Karpas-422 (cell line): Measurements from ENCODE around the gene CDT1. TPM values are rescaled to one million over a fixed set of nuclear protein-coding genes. Genes with fewer than 3 reads are reported as not detected.
A peak's percentile ranks its signal among the peaks of the same experiment; 100 is the strongest.

Experiments
- DNase-seq: peaks from one replicate; pipeline ENCODE4 v3.0.0-alpha.2; 2015
- H2AFZ ChIP-seq: fragments of 200-600 bp; sonication (generic); 2 replicates; pipeline ENCODE4 v1.6.1; 2014; ENCODE audit warnings: antibody characterized with exemption, low read length, mixed read lengths
- H3K27ac ChIP-seq: fragments of 200-600 bp; sonication (generic); 2 replicates; pipeline ENCODE4 v1.5.1; 2014; ENCODE audit warnings: mild to moderate bottlenecking, low read length, moderate library complexity
- H3K27me3 ChIP-seq: fragments of 200-600 bp; sonication (generic); 2 replicates; pipeline ENCODE4 v1.6.1; 2014; ENCODE audit warnings: low read length, mixed read lengths
- H3K36me3 ChIP-seq: fragments of 200-600 bp; sonication (generic); 2 replicates; pipeline ENCODE4 v1.6.1; 2014; ENCODE audit warnings: low read length, mixed read lengths; ENCODE audit not compliant: insufficient read depth
- H3K4me1 ChIP-seq: fragments of 200-600 bp; sonication (generic); 2 replicates; pipeline ENCODE4 v1.6.1; 2014; ENCODE audit warnings: mild to moderate bottlenecking, low read length, mixed read lengths
- H3K4me2 ChIP-seq: fragments of 200-600 bp; sonication (generic); 2 replicates; pipeline ENCODE4 v1.6.1; 2014; ENCODE audit warnings: low read length, low read depth, mild to moderate bottlenecking; ENCODE audit not compliant: poor library complexity, severe bottlenecking
- H3K4me3 ChIP-seq: fragments of 200-600 bp; sonication (generic); 2 replicates; pipeline ENCODE4 v1.5.1; 2014; ENCODE audit warnings: mild to moderate bottlenecking, antibody characterized with exemption, low read length, mixed read lengths
- H3K79me2 ChIP-seq: fragments of 200-600 bp; sonication (generic); 2 replicates; pipeline ENCODE4 v1.6.1; 2014; ENCODE audit warnings: mild to moderate bottlenecking, low read length, mixed read lengths
- H3K9ac ChIP-seq: fragments of 200-600 bp; sonication (generic); 2 replicates; pipeline ENCODE4 v1.6.0; 2014; ENCODE audit warnings: low read length
- H3K9me2 ChIP-seq: fragments of 200-600 bp; sonication (generic), shearing (Covaris generic); replicated peaks from 2 replicates; pipeline ENCODE4 v1.6.0; 2014; ENCODE audit warnings: mild to moderate bottlenecking, low read length, moderate library complexity; ENCODE audit not compliant: insufficient read depth
- H3K9me3 ChIP-seq: fragments of 300-700, 200-600 bp; sonication (generic); 2 replicates; pipeline ENCODE4 v1.6.1; 2014; ENCODE audit warnings: low read length, mixed read lengths
- H4K20me1 ChIP-seq: fragments of 200-600 bp; sonication (generic); 2 replicates; pipeline ENCODE4 v1.6.1; 2014; ENCODE audit warnings: mild to moderate bottlenecking, antibody characterized with exemption, low read length, low read depth; ENCODE audit not compliant: insufficient read depth
- total RNA-seq: library from RNA; depleted of rRNA; stranded (reverse); fragments of >200 nt; shearing (Covaris generic); gene quantifications from 2 replicates; pipeline ENCODE4 v1.2.3, GENCODE V29; 2014; ENCODE audit warnings: low replicate concordance

The CDT1 gene
- total RNA-seq, 1 experiment from 2014 or later: 20.4 TPM

DNA sequence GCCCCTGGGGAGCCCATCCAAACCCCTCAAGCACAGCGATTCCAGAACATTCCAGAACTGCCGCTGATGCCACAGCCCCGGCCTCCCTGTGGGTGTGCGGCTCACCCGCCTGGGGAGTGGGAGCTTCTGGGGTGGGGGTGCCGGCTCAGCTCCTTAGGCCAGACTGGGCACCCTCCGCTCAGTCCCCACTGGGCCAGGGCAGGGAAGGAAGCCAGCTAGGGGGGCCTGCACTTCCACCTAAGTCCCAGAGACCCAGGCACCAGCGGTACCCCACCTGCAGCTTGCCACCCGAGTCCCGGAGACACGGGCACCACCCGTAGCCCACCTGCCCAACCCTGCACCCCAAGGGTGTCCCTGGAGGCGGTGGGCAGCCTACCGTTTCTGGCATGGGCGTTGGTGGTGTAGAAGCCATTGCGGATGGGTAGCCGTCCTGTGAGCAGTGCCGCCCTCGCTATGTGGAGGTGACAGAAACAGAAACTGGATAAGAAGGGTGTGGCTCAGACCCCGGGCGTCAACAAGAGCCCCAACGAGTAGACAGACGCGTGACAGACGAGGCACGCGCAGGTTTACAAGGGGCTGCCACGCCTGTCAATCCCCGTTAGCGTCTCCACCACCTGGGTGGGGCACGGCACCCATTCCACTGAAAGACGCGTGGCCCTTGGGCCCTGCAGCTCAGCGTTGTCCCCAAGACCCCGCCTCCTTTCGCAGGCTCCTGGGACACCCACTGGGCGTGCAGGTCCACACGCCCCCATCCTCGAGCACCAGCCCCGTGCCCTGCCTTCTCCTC, 38.1 kb downstream of the CDT1 start:
- H3K4me3 ChIP-seq: no peak overlapping the region
- H4K20me1 ChIP-seq: no peaks in the 10 kb centered on the region
- H3K9ac ChIP-seq: no peak overlapping the region
- H3K4me1 ChIP-seq: peaks cover 12% of the 10 kb centered on the region
- H2AFZ ChIP-seq: no peak overlapping the region
- no peak for DNase-seq
- H3K9me3 ChIP-seq: no peaks in the 10 kb centered on the region
- H3K27ac ChIP-seq: no peak overlapping the region
- H3K9me2 ChIP-seq: no peaks in the 10 kb centered on the region
- H3K4me2 ChIP-seq: no peak overlapping the region
- no peaks in the 10 kb centered on the region for H3K27me3 ChIP-seq
- H3K79me2 ChIP-seq: no peaks in the 10 kb centered on the region
- H3K36me3 ChIP-seq: no peaks in the 10 kb centered on the region

DNA sequence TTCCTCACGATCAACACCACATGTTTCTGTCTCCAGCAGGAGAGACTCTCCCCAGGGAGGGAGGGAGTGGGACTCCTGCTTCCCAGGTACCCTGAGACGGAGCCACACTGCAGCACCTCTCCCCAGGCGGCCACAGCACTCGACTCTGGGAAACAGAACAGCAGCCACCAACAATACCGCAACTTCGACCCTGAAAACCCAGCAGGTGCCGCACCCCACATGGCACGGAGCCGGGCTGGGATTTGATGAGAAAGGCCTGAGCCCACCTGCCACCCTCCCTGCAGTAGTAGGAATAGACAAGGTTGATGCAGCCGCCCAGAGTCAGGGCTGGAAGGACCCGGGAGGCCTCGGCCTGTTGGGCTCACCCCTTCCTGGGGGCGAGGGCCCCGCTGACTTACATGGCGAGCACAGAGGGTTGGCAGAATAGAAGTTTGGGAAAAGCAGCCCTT, 38.7 kb downstream of the CDT1 start:
- Histone ChIP-seq H3K9ac (no peak overlapping the region), H3K9me2 (no peaks in the 10 kb centered on the region), H3K9me3 (no peaks in the 10 kb centered on the region), H3K36me3 (no peaks in the 10 kb centered on the region), H4K20me1 (no peaks in the 10 kb centered on the region), H3K27ac (no peak overlapping the region), H2AFZ (no peak overlapping the region), H3K27me3 (no peaks in the 10 kb centered on the region), H3K4me2 (no peak overlapping the region), H3K4me1 (peaks cover 12% of the 10 kb centered on the region), H3K79me2 (no peaks in the 10 kb centered on the region), H3K4me3 (no peak overlapping the region)
- DNase-seq: no peak

DNA sequence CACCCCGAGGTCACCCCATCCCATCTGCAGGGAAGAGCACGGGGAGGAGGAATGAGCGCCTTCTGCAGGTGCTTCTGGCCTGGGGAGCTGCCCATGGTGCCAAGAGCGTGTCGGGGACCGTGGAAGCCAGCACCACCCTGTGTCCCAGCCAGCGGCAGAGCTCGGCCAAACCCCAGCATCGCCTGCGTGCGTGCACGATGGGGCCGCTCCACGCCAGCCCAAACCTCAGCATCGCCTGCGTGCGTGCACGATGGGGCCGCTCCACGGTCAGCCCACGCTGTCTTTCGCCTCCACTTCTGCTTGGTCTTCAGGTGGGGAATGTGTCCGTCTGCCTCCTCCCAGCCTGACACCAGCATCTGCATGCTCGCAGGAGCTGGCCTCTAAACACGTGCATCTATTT, 39.2 kb downstream of the CDT1 start:
- Histone ChIP-seq H3K27ac (no peak overlapping the region), H3K4me1 (peaks cover 12% of the 10 kb centered on the region), H3K4me3 (no peak overlapping the region), H3K9me2 (no peaks in the 10 kb centered on the region), H3K9ac (no peak overlapping the region), H4K20me1 (no peaks in the 10 kb centered on the region), H2AFZ (no peak overlapping the region), H3K79me2 (no peaks in the 10 kb centered on the region), H3K36me3 (no peaks in the 10 kb centered on the region), H3K9me3 (no peaks in the 10 kb centered on the region), H3K27me3 (no peaks in the 10 kb centered on the region), H3K4me2 (no peak overlapping the region)
- no peak for DNase-seq

DNA sequence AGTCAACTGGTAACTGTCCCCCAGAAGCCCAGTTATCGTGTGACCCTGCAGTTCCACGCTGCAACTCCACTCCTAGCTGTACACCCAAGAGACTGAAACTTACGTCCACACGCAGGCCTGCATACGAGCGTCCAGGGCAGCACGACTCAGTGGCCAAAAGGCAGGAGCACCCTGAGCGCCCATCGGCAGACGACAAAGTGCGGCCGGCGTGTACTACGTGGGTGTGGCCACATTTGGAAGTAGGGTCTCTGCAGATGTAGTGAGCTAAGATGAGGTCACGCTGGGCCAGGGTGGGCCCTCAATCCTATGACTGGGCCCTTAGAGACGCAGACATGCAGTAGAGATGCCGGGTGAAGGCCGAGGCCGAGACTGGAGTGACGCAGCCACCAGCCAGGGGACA, 39.7 kb downstream of the CDT1 start:
- H3K4me3 ChIP-seq: no peak overlapping the region
- H3K27me3 ChIP-seq: no peaks in the 10 kb centered on the region
- no peak overlapping the region for H3K9ac ChIP-seq
- no peak overlapping the region for H3K27ac ChIP-seq
- no peaks in the 10 kb centered on the region for H3K36me3 ChIP-seq
- DNase-seq: no peak
- no peaks in the 10 kb centered on the region for H3K9me2 ChIP-seq
- no peak overlapping the region for H3K4me2 ChIP-seq
- no peaks in the 10 kb centered on the region for H3K79me2 ChIP-seq
- H2AFZ ChIP-seq: no peak overlapping the region
- H4K20me1 ChIP-seq: no peaks in the 10 kb centered on the region
- peaks cover 12% of the 10 kb centered on the region for H3K4me1 ChIP-seq
- no peaks in the 10 kb centered on the region for H3K9me3 ChIP-seq

DNA sequence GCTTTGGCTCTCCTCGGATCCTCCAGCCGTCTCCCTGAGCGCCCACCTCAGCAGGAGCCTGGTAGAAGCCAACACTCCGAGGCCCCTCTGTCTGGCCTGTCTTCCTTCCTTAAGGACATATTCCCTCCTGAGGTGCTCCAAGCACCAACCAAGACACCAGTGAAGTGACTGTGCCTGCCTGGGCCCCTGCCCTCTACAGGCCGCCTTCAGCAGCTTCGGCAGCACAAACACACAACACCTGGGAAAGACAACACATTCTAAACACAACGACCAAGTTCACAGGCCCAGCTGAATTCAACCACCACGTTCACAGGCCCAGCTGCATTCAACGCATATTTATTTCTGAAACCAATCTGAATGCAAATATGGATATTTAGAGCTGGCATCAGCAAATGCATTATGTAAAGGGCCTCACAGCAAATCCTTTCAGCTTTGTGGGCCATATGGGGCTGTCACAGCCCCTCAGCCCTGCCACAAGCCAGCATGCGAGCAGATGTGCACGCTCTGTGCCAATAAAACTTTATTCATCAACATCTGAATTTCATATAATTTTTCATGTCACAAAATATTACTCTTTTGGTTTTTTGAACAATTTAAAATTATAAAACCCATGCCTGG, 40.9 kb downstream of the CDT1 start:
- Histone ChIP-seq H3K4me3 (no peak overlapping the region), H2AFZ (no peak overlapping the region), H3K9ac (no peak overlapping the region), H3K4me2 (no peak overlapping the region), H3K4me1 (peaks cover 12% of the 10 kb centered on the region), H3K9me2 (no peaks in the 10 kb centered on the region), H3K27ac (peak overlapping the region; percentile 37; the same call in 1 of the 2 replicates), H4K20me1 (no peaks in the 10 kb centered on the region), H3K27me3 (no peaks in the 10 kb centered on the region), H3K36me3 (no peaks in the 10 kb centered on the region), H3K79me2 (no peaks in the 10 kb centered on the region), H3K9me3 (no peaks in the 10 kb centered on the region)
- peak; percentile 56 for DNase-seq

DNA sequence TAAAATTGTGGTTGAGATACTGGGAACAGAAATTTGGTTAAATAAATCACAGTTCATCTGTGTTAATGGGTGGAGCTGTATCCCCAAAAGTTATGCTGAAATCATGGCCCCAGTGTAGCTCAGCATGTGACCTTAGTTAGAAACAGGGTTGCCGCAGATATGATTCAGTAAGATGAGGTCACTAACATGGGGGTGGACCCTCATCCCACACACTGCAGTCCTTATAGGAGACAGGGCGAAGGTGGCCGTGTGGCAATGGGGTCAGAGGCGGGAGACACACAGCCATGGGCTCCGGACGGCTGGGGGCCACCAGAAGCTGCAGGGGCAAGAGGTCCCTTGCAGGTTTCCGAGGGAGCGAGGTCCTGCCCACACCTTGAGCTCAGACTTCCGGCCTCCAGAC, 42.5 kb downstream of the CDT1 start:
- H3K4me2 ChIP-seq: no peak overlapping the region
- no peak overlapping the region for H3K27ac ChIP-seq
- H3K36me3 ChIP-seq: no peaks in the 10 kb centered on the region
- no peak overlapping the region for H3K4me3 ChIP-seq
- peaks cover 12% of the 10 kb centered on the region for H3K4me1 ChIP-seq
- H3K9ac ChIP-seq: no peak overlapping the region
- H3K27me3 ChIP-seq: no peaks in the 10 kb centered on the region
- H3K79me2 ChIP-seq: no peaks in the 10 kb centered on the region
- no peaks in the 10 kb centered on the region for H3K9me3 ChIP-seq
- no peaks in the 10 kb centered on the region for H3K9me2 ChIP-seq
- no peak overlapping the region for H2AFZ ChIP-seq
- H4K20me1 ChIP-seq: no peaks in the 10 kb centered on the region
- DNase-seq: no peak

DNA sequence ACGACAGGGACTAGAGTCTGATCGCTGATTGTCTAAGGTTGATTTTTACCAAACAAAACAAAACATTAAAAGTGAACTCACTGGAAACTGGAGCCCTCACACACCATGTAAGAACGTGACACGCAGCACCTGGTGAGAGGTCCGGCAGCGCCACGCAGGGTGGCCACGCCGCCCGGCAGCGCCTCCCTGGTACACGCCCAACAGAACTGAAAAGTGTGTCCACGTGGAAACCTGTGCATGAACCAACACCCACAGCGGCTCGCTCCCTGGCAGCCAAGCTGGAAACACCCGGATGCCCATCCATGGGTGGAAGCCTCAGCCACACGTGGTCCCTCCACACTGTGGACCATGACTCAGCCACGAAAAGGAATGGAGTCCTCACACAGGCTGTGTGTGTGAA, 44.1 kb downstream of the CDT1 start:
- H3K9me3 ChIP-seq: no peaks in the 10 kb centered on the region
- H3K4me3 ChIP-seq: no peak overlapping the region
- peaks cover 12% of the 10 kb centered on the region for H3K4me1 ChIP-seq
- no peak overlapping the region for H3K27ac ChIP-seq
- DNase-seq: no peak
- H3K9me2 ChIP-seq: no peaks in the 10 kb centered on the region
- H2AFZ ChIP-seq: no peak overlapping the region
- no peaks in the 10 kb centered on the region for H3K36me3 ChIP-seq
- no peaks in the 10 kb centered on the region for H3K79me2 ChIP-seq
- no peak overlapping the region for H3K4me2 ChIP-seq
- no peaks in the 10 kb centered on the region for H4K20me1 ChIP-seq
- no peaks in the 10 kb centered on the region for H3K27me3 ChIP-seq
- H3K9ac ChIP-seq: no peak overlapping the region

DNA sequence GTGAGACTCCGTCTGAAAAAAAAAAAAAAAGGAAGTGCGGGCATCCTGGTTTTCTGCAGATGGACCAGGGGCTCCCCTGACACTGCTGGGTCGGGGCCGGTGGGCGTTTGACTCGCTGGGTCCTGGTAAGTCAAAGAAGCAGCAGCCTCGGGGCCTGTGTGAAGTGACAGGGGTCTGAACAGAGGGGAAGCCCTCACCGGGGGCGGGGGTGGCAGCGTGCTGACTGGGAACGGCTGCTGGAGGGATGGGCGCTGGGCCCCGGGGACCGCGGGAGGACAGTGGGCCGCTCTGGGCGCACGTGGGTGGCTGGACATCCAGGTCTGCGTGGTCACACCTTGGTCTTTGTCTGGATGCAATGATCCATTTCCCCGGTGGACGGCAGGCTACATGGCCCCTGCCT, 45.0 kb downstream of the CDT1 start:
- Histone ChIP-seq H3K4me1 (peaks cover 12% of the 10 kb centered on the region), H3K79me2 (no peaks in the 10 kb centered on the region), H3K9ac (no peak overlapping the region), H3K36me3 (no peaks in the 10 kb centered on the region), H3K27me3 (no peaks in the 10 kb centered on the region), H2AFZ (no peak overlapping the region), H4K20me1 (no peaks in the 10 kb centered on the region), H3K27ac (no peak overlapping the region), H3K9me2 (no peaks in the 10 kb centered on the region), H3K9me3 (no peaks in the 10 kb centered on the region), H3K4me3 (no peak overlapping the region), H3K4me2 (no peak overlapping the region)
- DNase-seq: no peak
